ENCODE results near the gene ABAT.

GRCh38 chr16:8773537-8773936 is 99.1 kb downstream of the ABAT start:
- TF ChIP-seq PATZ1 (CRISPR knock-in tag; IDR thresholded peaks at IDR 0.05; ENCODE audit: borderline replicate concordance) (no peak), SNAI2 (CRISPR knock-in tag; IDR thresholded peaks at IDR 0.05) (no peak), ZNF565 (CRISPR knock-in tag; conservative IDR thresholded peaks at IDR 0.05; ENCODE audit: low read depth) (no peak), CREB5 (CRISPR knock-in tag; IDR thresholded peaks at IDR 0.05; ENCODE audit: low read depth) (no peak), CSDC2 (CRISPR knock-in tag; IDR thresholded peaks at IDR 0.05) (no peak), RARB (CRISPR knock-in tag; IDR thresholded peaks at IDR 0.05) (no peak), TSHZ2 (CRISPR knock-in tag; IDR thresholded peaks at IDR 0.05) (no peak), TOX (CRISPR knock-in tag; IDR thresholded peaks at IDR 0.05; ENCODE audit: borderline replicate concordance) (no peak), ZFP30 (CRISPR knock-in tag; IDR thresholded peaks at IDR 0.05) (no peak), ARNTL (CRISPR knock-in tag; IDR thresholded peaks at IDR 0.05; ENCODE audit: borderline replicate concordance, low read depth) (no peak), ZNF70 (CRISPR knock-in tag; IDR thresholded peaks at IDR 0.05) (no peak), ESRRG (CRISPR knock-in tag; IDR thresholded peaks at IDR 0.05) (no peak), PPARA (CRISPR knock-in tag; IDR thresholded peaks at IDR 0.05; ENCODE audit: borderline replicate concordance) (no peak)

All from SK-N-SH treated with all-trans-retinoic acid at 6 μM for 48 hours (cell line).